ENCODE results near the gene SOST.

- no peak for TF ChIP-seq POLR2AphosphoS5 (IDR thresholded peaks at IDR 0.05; ENCODE audit: low read depth, low read length)
- TF ChIP-seq TAF1 (IDR thresholded peaks at IDR 0.05; ENCODE audit: low read depth, low read length), result no peak
- TF ChIP-seq POLR2A (IDR thresholded peaks at IDR 0.05; ENCODE audit: low read depth, low read length), result no peak
- no peak for TF ChIP-seq PAX5 (IDR thresholded peaks at IDR 0.05; ENCODE audit: insufficient read depth, low read length, severe bottlenecking)
- TF ChIP-seq POU2F2 (IDR thresholded peaks at IDR 0.05; ENCODE audit: low read depth, low read length), result no peak
- TF ChIP-seq SPI1 (IDR thresholded peaks at IDR 0.05; ENCODE audit: low read depth, low read length), result no peak
Observed at GRCh38 chr17:43784628-43785101, 26.1 kb upstream of the SOST start.

Data from GM12891 (cell line).